HCT116 (cell line): ENCODE measurements around the gene LY9. TPM values are rescaled to one million over a fixed set of nuclear protein-coding genes. Genes with fewer than 3 reads are reported as not detected.

Experiments
- ATAC-seq: fragments of 200-7000 bp; cut with Tn5 transposase; 2 replicates; pipeline ENCODE4 v1.9.1; 2020; ENCODE audit warnings: mild to moderate bottlenecking, moderate library complexity
- BruUV-seq: library from RNA; stranded (reverse); fragments of 400-500 nt; replicated peaks from 2 replicates; lab custom pipeline; 2021; lab: Mats Ljungman, UMichigan
- CTCF ChIA-PET: fragments of 300-600 bp; sonication (Branson Sonifier 250); formaldehyde crosslinking; loops from one replicate; lab custom pipeline; 2021; ENCODE audit warnings: antibody characterized with exemption; lab: Charles Lee
- POLR2A ChIA-PET: fragments of 300-600, 350-600 bp; sonication (Branson Sonifier 250); formaldehyde crosslinking; loops from one replicate; lab custom pipeline; 2021; ENCODE audit warnings: antibody characterized with exemption; lab: Charles Lee
- RAD21 ChIA-PET, 2 experiments: fragments of 300-600 bp; sonication (Branson Sonifier 250); formaldehyde crosslinking; loops; one replicate each; lab custom pipeline; 2023; ENCODE audit warnings: low total read pairs in 2 of 2; ENCODE audit not compliant: uncharacterized antibody in 2 of 2, unreplicated experiment in 2 of 2, low non-redundant PET in 1 of 2; lab: Charles Lee
- DNase-seq: peaks from one replicate; pipeline ENCODE4 v3.0.0-alpha.2; 2010; ENCODE audit warnings: low read depth, low spot score
- H2AFZ ChIP-seq: fragments of 200-600 bp; shearing (Covaris generic), sonication (generic); 2 replicates; pipeline ENCODE4 v1.6.1; 2017; ENCODE audit warnings: low read depth, mixed run types, mixed read lengths, antibody characterized with exemption, low read length; ENCODE audit not compliant: poor library complexity, severe bottlenecking
- H3K27ac ChIP-seq: 2 replicates; pipeline ENCODE4 v1.5.1; 2012; ENCODE audit warnings: low read depth, low read length
- H3K27me3 ChIP-seq: fragments of 200-600 bp; sonication (generic); 2 replicates; pipeline ENCODE4 v1.6.1; 2016; ENCODE audit warnings: mixed run types, low read length, mixed read lengths; ENCODE audit not compliant: insufficient read depth
- H3K36me3 ChIP-seq, 2 experiments: fragments of 200-500 bp in 1 of 2; fragments of 200-600 bp in 1 of 2; sonication (Bioruptor generic) in 1 of 2; sonication (generic) in 1 of 2; 2 replicates each; pipeline versions ENCODE4 v1.5.1 to v1.6.1; 2014 to 2016; ENCODE audit warnings: low read length in 2 of 2, inconsistent platforms in 1 of 2, mixed read lengths in 1 of 2, mixed run types in 1 of 2; ENCODE audit not compliant: insufficient read depth in 2 of 2, control insufficient read depth in 1 of 2
- H3K4me1 ChIP-seq, 2 experiments: fragments of 200-600 bp in 1 of 2; sonication (generic) in 1 of 2; 2 replicates each; pipeline versions ENCODE4 v1.5.1 to v1.6.1; 2012 to 2017; ENCODE audit warnings: low read length in 2 of 2, inconsistent platforms in 1 of 2, mild to moderate bottlenecking in 1 of 2, mixed read lengths in 1 of 2, mixed run types in 1 of 2, moderate library complexity in 1 of 2; ENCODE audit not compliant: insufficient read depth in 2 of 2, control insufficient read depth in 1 of 2
- H3K4me2 ChIP-seq: fragments of 200-600 bp; sonication (generic); 2 replicates; pipeline ENCODE4 v1.6.1; 2017; ENCODE audit warnings: mixed run types, low read length, mixed read lengths
- H3K4me3 ChIP-seq, 2 experiments: fragments of 200-600 bp in 1 of 2; sonication (generic) in 1 of 2; replicated peaks in 1 of 2; 2 replicates each; pipeline ENCODE4 v1.5.1; 2011 to 2016; ENCODE audit warnings: low read length in 2 of 2, control low read depth in 1 of 2, low read depth in 1 of 2, mild to moderate bottlenecking in 1 of 2, mixed read lengths in 1 of 2, mixed run types in 1 of 2
- H3K79me2 ChIP-seq: fragments of 200-600 bp; sonication (generic); 2 replicates; pipeline ENCODE4 v1.6.1; 2017; ENCODE audit warnings: mild to moderate bottlenecking, mixed run types, low read length, moderate library complexity, mixed read lengths; ENCODE audit not compliant: insufficient read depth
- H3K9ac ChIP-seq: fragments of 200-600 bp; sonication (generic); 2 replicates; pipeline ENCODE4 v1.6.1; 2016; ENCODE audit warnings: low read length, mixed read lengths
- H3K9me2 ChIP-seq: fragments of 200-600 bp; sonication (generic), shearing (Covaris generic); 2 replicates; pipeline ENCODE4 v1.6.1; 2017; ENCODE audit warnings: mixed run types, mild to moderate bottlenecking, moderate library complexity; ENCODE audit not compliant: insufficient read depth
- H3K9me3 ChIP-seq, 2 experiments: fragments of 200-500 bp in 1 of 2; fragments of 200-600 bp in 1 of 2; sonication (Bioruptor generic) in 1 of 2; sonication (generic) in 1 of 2; 2 replicates each; pipeline ENCODE4 v1.6.1; 2014 to 2017; ENCODE audit warnings: low read length in 2 of 2, mixed read lengths in 2 of 2, inconsistent platforms in 1 of 2, low read depth in 1 of 2, mild to moderate bottlenecking in 1 of 2, mixed run types in 1 of 2, moderate library complexity in 1 of 2; ENCODE audit not compliant: control insufficient read depth in 1 of 2, insufficient read depth in 1 of 2
- H4K20me1 ChIP-seq: fragments of 200-600 bp; sonication (generic), shearing (Covaris generic); 2 replicates; pipeline ENCODE4 v1.6.1; 2017; ENCODE audit warnings: mixed run types, mild to moderate bottlenecking, moderate library complexity; ENCODE audit not compliant: insufficient read depth
- CBX3 ChIP-seq: IDR thresholded peaks from 2 replicates; pipeline ENCODE4 v1.6.1; 2012; ENCODE audit warnings: low read depth
- EGR1 ChIP-seq: IDR thresholded peaks from 2 replicates; pipeline ENCODE4 v1.6.1; 2012; ENCODE audit warnings: low read depth
- ELF1 ChIP-seq: IDR thresholded peaks from 2 replicates; pipeline ENCODE4 v1.6.1; 2012; ENCODE audit warnings: low read depth, borderline replicate concordance
- EZH2 ChIP-seq: fragments of 200-600 bp; sonication (generic); IDR thresholded peaks from 2 replicates; pipeline ENCODE4 v1.6.1; 2017; ENCODE audit warnings: antibody characterized with exemption, mixed run types
- EZH2phosphoT487 ChIP-seq: fragments of 200-600 bp; IDR thresholded peaks from 2 replicates; pipeline ENCODE4 v1.6.1; 2018; ENCODE audit warnings: antibody characterized with exemption, borderline replicate concordance
- MAX ChIP-seq: IDR thresholded peaks from 2 replicates; pipeline ENCODE4 v1.6.1; 2012
- POLR2AphosphoS5 ChIP-seq: IDR thresholded peaks from 2 replicates; pipeline ENCODE4 v1.6.1; 2011; ENCODE audit warnings: mild to moderate bottlenecking, low read depth, low read length, moderate library complexity
- REST ChIP-seq: IDR thresholded peaks from 2 replicates; pipeline ENCODE4 v1.6.1; 2012; ENCODE audit warnings: low read depth
- SRF ChIP-seq: IDR thresholded peaks from 2 replicates; pipeline ENCODE4 v1.6.1; 2012; ENCODE audit warnings: low read depth
- ZFX ChIP-seq: fragments of 450-650 bp; IDR thresholded peaks from 2 replicates; pipeline ENCODE4 v1.6.1; 2017
- intact Hi-C: fragments of 100-400 bp; cut with micrococcal nuclease; formaldehyde crosslinking; loops from 2 replicates; pipeline ENCODE4 v1.10.0; 2022
- total RNA-seq: library from RNA; stranded (reverse); gene quantifications from one replicate; pipeline ENCODE4 v1.2.1, GENCODE V29; 2021; ENCODE audit not compliant: unreplicated experiment

LY9 gene
- total RNA-seq, 1 experiment from 2014 or later = 0.22 TPM

GRCh38 chr1:160789702-160790611, 6.0 kb upstream of the LY9 start:
- Histone ChIP-seq H3K36me3 (no peaks in the 10 kb centered on the region), H3K4me2 (no peak overlapping the region), H3K79me2 (no peaks in the 10 kb centered on the region), H3K4me3 (no peak overlapping the region), H4K20me1 (no peaks in the 10 kb centered on the region), H3K9ac (no peak overlapping the region), H2AFZ (no peak overlapping the region), H3K27ac (no peak overlapping the region), H3K9me2 (no peaks in the 10 kb centered on the region), H3K27me3 (no peaks in the 10 kb centered on the region), H3K9me3 (no peaks in the 10 kb centered on the region), H3K4me1 (no peaks in the 10 kb centered on the region)
- no TSS peak for BruUV-seq
- TF ChIP-seq EZH2phosphoT487 = no peak
- TF ChIP-seq MAX = no peak
- no peak for TF ChIP-seq EGR1
- TF ChIP-seq ELF1 = no peak
- TF ChIP-seq ZFX = no peak
- no peak for TF ChIP-seq SRF
- TF ChIP-seq REST = no peak
- TF ChIP-seq POLR2AphosphoS5 = no peak
- no peak for TF ChIP-seq EZH2
- TF ChIP-seq CBX3 = no peak
- ATAC-seq = no peak
- intact Hi-C loops = no loop called here
- POLR2A ChIA-PET = no interaction called here
- RAD21 ChIA-PET = no interaction called here
- no peak for DNase-seq
- CTCF ChIA-PET = no interaction called here
